WTC11 (cell line): Measurements from ENCODE around the gene CSF1.

Source experiments
- CBFB ChIP-seq: sonication (generic); formaldehyde crosslinking; IDR thresholded peaks from 2 replicates; pipeline ENCODE4 v1.8.1; 2022; ENCODE audit warnings: mild to moderate bottlenecking, low read depth, missing genetic modification reagents
- ETV6 ChIP-seq: sonication (generic); formaldehyde crosslinking; IDR thresholded peaks from 2 replicates; pipeline ENCODE4 v1.8.1; 2022; ENCODE audit warnings: mild to moderate bottlenecking, missing genetic modification reagents
- FOXJ3 ChIP-seq: sonication (generic); formaldehyde crosslinking; IDR thresholded peaks from 2 replicates; pipeline ENCODE4 v1.9.0; 2021; ENCODE audit warnings: missing genetic modification reagents, mild to moderate bottlenecking, borderline replicate concordance
- MAX ChIP-seq: sonication (generic); formaldehyde crosslinking; IDR thresholded peaks from 2 replicates; pipeline ENCODE4 v1.8.0; 2022; ENCODE audit warnings: mild to moderate bottlenecking, missing genetic modification reagents
- MXD4 ChIP-seq: fragments of 250-450 bp; sonication (Bioruptor Pico); IDR thresholded peaks from 2 replicates; pipeline ENCODE4 v1.8.0; 2021; ENCODE audit warnings: mild to moderate bottlenecking, moderate library complexity, borderline replicate concordance
- NFYB ChIP-seq: sonication (generic); formaldehyde crosslinking; conservative IDR thresholded peaks from 2 replicates; pipeline ENCODE4 v1.8.0; 2022; ENCODE audit warnings: low read depth, missing genetic modification reagents
- SMAD3 ChIP-seq: sonication (generic); formaldehyde crosslinking; IDR thresholded peaks from 2 replicates; pipeline ENCODE4 v1.8.0; 2022; ENCODE audit warnings: missing genetic modification reagents, mild to moderate bottlenecking, borderline replicate concordance
- SMAD4 ChIP-seq: sonication (generic); formaldehyde crosslinking; IDR thresholded peaks from 2 replicates; pipeline ENCODE4 v1.8.0; 2022; ENCODE audit warnings: mild to moderate bottlenecking, missing genetic modification reagents
- TF ChIP-seq, protein P1 (sequence below): fragments of 200-600 bp; IDR thresholded peaks from 2 replicates; pipeline ENCODE4 v1.8.0; 2022; ENCODE audit warnings: antibody characterized with exemption
- TF ChIP-seq, protein P2 (sequence below): sonication (generic); formaldehyde crosslinking; IDR thresholded peaks from 2 replicates; pipeline ENCODE4 v1.8.1; 2022; ENCODE audit warnings: low read depth, mild to moderate bottlenecking, moderate library complexity, missing genetic modification reagents, borderline replicate concordance
- TF ChIP-seq, protein P3 (sequence below): sonication (generic); formaldehyde crosslinking; IDR thresholded peaks from 2 replicates; pipeline ENCODE4 v1.8.1; 2023; ENCODE audit warnings: mild to moderate bottlenecking, moderate library complexity, missing genetic modification reagents

DNA sequence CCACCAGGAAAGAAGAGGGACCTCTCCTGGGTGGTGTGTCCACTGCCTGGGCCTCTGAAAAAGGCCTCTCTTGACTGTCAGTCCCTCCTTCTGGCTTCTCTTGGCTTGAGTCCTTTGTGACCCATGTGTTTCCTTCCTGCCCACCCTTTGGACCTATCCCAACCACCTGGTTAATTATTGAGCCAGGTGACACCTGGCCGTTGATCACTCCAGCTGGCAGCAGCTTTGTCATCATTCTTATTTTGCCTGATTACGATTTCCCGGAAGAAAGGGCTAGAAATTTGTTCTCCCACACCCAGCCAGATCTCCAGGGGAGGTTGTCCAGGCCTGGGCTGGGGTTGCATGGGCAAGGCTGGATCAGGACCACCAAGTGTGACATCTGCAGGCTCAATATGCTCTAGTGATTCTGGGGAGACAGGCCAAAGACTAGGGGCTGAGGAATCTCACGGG, 24.8 kb downstream of the CSF1 start:
- TF ChIP-seq, protein P1, sequence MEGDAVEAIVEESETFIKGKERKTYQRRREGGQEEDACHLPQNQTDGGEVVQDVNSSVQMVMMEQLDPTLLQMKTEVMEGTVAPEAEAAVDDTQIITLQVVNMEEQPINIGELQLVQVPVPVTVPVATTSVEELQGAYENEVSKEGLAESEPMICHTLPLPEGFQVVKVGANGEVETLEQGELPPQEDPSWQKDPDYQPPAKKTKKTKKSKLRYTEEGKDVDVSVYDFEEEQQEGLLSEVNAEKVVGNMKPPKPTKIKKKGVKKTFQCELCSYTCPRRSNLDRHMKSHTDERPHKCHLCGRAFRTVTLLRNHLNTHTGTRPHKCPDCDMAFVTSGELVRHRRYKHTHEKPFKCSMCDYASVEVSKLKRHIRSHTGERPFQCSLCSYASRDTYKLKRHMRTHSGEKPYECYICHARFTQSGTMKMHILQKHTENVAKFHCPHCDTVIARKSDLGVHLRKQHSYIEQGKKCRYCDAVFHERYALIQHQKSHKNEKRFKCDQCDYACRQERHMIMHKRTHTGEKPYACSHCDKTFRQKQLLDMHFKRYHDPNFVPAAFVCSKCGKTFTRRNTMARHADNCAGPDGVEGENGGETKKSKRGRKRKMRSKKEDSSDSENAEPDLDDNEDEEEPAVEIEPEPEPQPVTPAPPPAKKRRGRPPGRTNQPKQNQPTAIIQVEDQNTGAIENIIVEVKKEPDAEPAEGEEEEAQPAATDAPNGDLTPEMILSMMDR, result no peak
- TF ChIP-seq CBFB, result no peak
- TF ChIP-seq FOXJ3, result no peak
- TF ChIP-seq MXD4 (CRISPR knock-in tag), result no peak
- TF ChIP-seq MAX (CRISPR knock-in tag), result no peak
- TF ChIP-seq, protein P2, sequence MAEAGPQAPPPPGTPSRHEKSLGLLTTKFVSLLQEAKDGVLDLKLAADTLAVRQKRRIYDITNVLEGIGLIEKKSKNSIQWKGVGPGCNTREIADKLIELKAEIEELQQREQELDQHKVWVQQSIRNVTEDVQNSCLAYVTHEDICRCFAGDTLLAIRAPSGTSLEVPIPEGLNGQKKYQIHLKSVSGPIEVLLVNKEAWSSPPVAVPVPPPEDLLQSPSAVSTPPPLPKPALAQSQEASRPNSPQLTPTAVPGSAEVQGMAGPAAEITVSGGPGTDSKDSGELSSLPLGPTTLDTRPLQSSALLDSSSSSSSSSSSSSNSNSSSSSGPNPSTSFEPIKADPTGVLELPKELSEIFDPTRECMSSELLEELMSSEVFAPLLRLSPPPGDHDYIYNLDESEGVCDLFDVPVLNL (CRISPR knock-in tag), result no peak
- no peak for TF ChIP-seq SMAD3 (CRISPR knock-in tag)
- TF ChIP-seq, protein P3, sequence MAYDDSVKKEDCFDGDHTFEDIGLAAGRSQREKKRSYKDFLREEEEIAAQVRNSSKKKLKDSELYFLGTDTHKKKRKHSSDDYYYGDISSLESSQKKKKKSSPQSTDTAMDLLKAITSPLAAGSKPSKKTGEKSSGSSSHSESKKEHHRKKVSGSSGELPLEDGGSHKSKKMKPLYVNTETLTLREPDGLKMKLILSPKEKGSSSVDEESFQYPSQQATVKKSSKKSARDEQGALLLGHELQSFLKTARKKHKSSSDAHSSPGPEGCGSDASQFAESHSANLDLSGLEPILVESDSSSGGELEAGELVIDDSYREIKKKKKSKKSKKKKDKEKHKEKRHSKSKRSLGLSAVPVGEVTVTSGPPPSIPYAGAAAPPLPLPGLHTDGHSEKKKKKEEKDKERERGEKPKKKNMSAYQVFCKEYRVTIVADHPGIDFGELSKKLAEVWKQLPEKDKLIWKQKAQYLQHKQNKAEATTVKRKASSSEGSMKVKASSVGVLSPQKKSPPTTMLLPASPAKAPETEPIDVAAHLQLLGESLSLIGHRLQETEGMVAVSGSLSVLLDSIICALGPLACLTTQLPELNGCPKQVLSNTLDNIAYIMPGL (CRISPR knock-in tag), result no peak
- no peak for TF ChIP-seq ETV6 (CRISPR knock-in tag)
- TF ChIP-seq NFYB (CRISPR knock-in tag), result no peak
- TF ChIP-seq SMAD4, result no peak
